GM23338 (cell line): ENCODE measurements around the gene ZNRF2. TPM values are rescaled to one million over a fixed set of nuclear protein-coding genes. Genes with fewer than 3 reads are reported as not detected.

Experiments used
- CREB1 ChIP-seq: fragments of 250-450 bp; sonication (Bioruptor Pico); IDR thresholded peaks from 2 replicates; pipeline ENCODE4 v1.5.0; 2020; ENCODE audit warnings: low read depth, mild to moderate bottlenecking, moderate library complexity
- EZH2 ChIP-seq: fragments of 200-600 bp; sonication (generic); IDR thresholded peaks from one replicate; pipeline ENCODE4 v1.8.0; 2017; ENCODE audit warnings: antibody characterized with exemption, mild to moderate bottlenecking, low read depth; ENCODE audit not compliant: unreplicated experiment
- EZH2phosphoT487 ChIP-seq: fragments of 200-600 bp; sonication (generic); IDR thresholded peaks from one replicate; pipeline ENCODE4 v1.8.1; 2018; ENCODE audit warnings: antibody characterized with exemption; ENCODE audit not compliant: unreplicated experiment
- JUNB ChIP-seq: IDR thresholded peaks from one replicate; pipeline ENCODE4 v1.6.1; 2016; ENCODE audit warnings: antibody characterized with exemption; ENCODE audit not compliant: unreplicated experiment
- NANOG ChIP-seq: IDR thresholded peaks from 2 replicates; pipeline ENCODE4 v1.6.1; 2016; ENCODE audit warnings: antibody characterized with exemption, borderline replicate concordance
- POLR2AphosphoS5 ChIP-seq: IDR thresholded peaks from 2 replicates; pipeline ENCODE4 v1.6.1; 2016; ENCODE audit warnings: antibody characterized with exemption, low read depth
- STAT1 ChIP-seq: IDR thresholded peaks from one replicate; pipeline ENCODE4 v1.6.1; 2016; ENCODE audit warnings: antibody characterized with exemption; ENCODE audit not compliant: unreplicated experiment
- ZNF114 ChIP-seq: fragments of 250-450 bp; sonication (Bioruptor Pico); IDR thresholded peaks from 2 replicates; pipeline ENCODE4 v1.5.0; 2020; ENCODE audit warnings: mild to moderate bottlenecking, moderate library complexity
- ZNF462 ChIP-seq: fragments of 250-450 bp; sonication (Bioruptor Pico); IDR thresholded peaks from 2 replicates; pipeline ENCODE4 v1.5.0; 2020; ENCODE audit warnings: mild to moderate bottlenecking, moderate library complexity
- polyA plus RNA-seq: library from polyadenylated mRNA; unstranded; fragments of >200 nt; fragmentation: Nextera tagmentation; extraction: Ambion mirVana; gene quantifications from 2 replicates; pipeline ENCODE4 v1.2.1, GENCODE V29; 2016
- total RNA-seq: library from RNA; depleted of rRNA; stranded (reverse); fragments of >200 nt; shearing (Covaris generic); gene quantifications from 2 replicates; pipeline ENCODE4 v1.2.3, GENCODE V29; 2014
- TF ChIP-seq, protein P1 (sequence below): IDR thresholded peaks from 2 replicates; pipeline ENCODE4 v1.6.1; 2016; ENCODE audit warnings: antibody characterized with exemption
- TF ChIP-seq, protein P2 (sequence below), 2 experiments: fragments of 200-600 bp in 1 of 2; sonication (generic) in 1 of 2; conservative IDR thresholded peaks; 2 replicates each; pipeline versions ENCODE4 v1.5.1 to v1.6.1; 2016 to 2017; ENCODE audit warnings: antibody characterized with exemption in 2 of 2, low read depth in 2 of 2, mild to moderate bottlenecking in 2 of 2, moderate library complexity in 1 of 2

The ZNRF2 gene
- total and polyA plus RNA-seq, 2 experiments from 2014 or later = 6.0 to 34.7 TPM

DNA sequence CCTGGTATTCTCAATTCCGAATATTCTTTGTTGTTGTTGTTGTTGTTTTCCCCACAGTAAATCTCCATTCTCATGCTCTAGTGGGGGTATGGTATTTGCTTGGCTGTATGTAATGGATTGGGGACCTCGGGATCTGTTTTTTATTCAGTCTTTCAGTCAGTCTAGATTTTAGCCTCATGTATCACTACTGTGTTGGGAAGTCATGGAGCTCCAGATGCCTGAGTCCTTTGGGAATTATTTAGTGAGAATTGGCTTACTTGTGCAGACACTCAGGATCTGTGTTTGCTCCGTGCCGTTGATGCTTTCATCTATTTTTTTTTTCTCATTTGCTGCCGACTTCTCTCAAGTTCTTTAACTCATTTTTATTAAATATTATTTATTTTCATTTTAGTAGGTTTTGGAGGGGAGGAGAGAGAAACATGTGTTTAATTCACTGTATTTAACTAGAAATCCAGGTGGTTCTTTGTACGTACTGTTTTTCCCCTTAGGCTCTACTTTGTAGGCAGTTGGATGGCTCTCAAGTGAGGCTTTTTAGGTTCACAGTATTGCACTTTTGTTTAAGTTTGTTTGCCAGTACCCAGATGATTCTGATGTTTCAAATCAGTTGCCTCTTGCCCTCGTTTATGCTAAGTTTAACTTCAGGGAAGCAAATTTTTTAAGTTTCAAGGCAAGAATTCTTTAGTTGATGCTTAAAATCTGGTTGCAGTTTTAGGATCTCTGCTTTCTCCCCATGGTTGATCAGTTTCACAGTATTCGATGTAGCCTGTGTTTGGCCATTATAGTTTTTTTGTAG, 36.9 kb downstream of the ZNRF2 start (continued):
- TF ChIP-seq ZNF462 (CRISPR knock-in tag) (no peak), EZH2phosphoT487 (no peak), STAT1 (no peak), NANOG (no peak), ZNF114 (CRISPR knock-in tag) (no peak), EZH2 (no peak), POLR2AphosphoS5 (no peak), JUNB (no peak), CREB1 (CRISPR knock-in tag) (no peak)
- TF ChIP-seq, protein P1, sequence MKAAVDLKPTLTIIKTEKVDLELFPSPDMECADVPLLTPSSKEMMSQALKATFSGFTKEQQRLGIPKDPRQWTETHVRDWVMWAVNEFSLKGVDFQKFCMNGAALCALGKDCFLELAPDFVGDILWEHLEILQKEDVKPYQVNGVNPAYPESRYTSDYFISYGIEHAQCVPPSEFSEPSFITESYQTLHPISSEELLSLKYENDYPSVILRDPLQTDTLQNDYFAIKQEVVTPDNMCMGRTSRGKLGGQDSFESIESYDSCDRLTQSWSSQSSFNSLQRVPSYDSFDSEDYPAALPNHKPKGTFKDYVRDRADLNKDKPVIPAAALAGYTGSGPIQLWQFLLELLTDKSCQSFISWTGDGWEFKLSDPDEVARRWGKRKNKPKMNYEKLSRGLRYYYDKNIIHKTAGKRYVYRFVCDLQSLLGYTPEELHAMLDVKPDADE = no peak
- TF ChIP-seq, protein P2, sequence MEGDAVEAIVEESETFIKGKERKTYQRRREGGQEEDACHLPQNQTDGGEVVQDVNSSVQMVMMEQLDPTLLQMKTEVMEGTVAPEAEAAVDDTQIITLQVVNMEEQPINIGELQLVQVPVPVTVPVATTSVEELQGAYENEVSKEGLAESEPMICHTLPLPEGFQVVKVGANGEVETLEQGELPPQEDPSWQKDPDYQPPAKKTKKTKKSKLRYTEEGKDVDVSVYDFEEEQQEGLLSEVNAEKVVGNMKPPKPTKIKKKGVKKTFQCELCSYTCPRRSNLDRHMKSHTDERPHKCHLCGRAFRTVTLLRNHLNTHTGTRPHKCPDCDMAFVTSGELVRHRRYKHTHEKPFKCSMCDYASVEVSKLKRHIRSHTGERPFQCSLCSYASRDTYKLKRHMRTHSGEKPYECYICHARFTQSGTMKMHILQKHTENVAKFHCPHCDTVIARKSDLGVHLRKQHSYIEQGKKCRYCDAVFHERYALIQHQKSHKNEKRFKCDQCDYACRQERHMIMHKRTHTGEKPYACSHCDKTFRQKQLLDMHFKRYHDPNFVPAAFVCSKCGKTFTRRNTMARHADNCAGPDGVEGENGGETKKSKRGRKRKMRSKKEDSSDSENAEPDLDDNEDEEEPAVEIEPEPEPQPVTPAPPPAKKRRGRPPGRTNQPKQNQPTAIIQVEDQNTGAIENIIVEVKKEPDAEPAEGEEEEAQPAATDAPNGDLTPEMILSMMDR (conservative IDR thresholded peaks at IDR 0.05; ENCODE audit: low read depth in 2 of 2) = no peak
